ENCODE measurements around the gene CCDC89.

The CCDC89 gene

DNA sequence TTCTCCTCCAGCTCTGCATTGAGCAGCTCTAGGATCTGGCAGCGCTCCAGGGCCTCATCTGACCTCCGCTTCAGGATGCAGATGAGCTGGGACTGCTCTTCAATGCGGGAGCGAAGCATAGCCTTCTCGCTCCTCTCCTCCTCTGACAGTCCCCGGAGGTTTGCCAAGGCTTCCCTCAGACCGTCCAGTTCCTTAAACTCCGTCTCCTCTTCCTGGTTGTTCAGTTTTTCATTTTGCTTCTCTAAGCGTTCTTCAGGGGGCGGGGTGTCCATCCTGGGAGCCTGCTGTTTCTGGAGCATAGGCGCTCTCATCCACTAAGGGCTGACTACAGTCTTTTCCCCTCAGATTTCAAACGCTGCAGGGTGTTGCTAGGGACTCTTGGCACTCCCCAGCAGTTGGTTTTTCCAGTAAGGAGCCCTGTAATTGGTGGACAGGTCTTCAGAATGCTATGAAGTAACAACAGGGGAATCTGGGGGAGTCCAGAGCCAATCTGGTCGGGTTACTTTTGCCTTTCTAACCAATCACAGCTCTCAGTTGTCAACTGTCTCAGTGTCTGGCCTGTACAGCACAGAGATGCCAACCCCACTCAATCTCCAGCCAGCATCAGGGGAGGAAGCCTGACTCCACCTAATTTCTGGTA lies at the start of gene CCDC89:
TSS of gene CCDC89 (minus strand) at position 376 of the 640 bp plus-strand sequence. CDS start at position 311, 65 bp downstream.
- no peak for DNase-seq

DNA sequence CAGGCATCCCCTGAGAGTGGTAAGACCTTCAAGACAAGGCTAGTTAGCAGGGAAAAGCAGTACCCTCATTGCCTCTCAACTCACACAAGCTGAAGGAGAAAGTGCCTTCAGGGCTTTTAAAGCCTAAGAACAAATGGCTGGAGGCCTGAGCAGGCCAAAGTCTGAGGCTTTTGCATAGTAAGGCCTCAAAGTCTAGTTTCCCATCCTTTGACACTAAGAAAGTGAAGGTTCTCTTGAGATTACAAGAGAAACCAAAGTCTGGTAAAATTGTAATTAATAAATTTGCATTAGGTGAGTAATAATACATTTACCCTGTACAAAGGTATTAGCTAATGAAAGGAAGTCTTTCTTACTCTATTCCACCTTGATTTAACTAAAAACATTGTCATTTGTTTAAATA lies 47.0 kb upstream of the CCDC89 start:
- DNase-seq: no peak

DNA sequence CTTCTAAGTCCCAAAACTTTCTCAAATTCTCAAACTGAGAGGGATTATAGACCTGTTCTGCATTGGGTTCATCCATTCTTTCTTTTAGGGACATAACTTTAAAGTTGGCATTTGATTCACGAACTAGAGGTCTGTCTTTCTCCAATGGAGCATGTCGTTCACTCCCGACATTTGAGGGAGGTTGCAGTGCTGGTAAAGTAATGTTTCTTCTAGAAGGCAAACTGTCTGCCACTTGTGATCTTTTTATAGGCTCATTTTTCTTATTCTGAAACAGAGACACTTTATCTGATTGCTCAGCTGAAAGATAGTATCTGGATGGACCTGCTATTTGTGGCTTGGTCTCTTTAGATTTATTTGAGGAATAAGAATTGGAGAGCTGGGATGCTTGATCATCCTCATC lies 40.4 kb upstream of the CCDC89 start:
- no peak for DNase-seq

DNA sequence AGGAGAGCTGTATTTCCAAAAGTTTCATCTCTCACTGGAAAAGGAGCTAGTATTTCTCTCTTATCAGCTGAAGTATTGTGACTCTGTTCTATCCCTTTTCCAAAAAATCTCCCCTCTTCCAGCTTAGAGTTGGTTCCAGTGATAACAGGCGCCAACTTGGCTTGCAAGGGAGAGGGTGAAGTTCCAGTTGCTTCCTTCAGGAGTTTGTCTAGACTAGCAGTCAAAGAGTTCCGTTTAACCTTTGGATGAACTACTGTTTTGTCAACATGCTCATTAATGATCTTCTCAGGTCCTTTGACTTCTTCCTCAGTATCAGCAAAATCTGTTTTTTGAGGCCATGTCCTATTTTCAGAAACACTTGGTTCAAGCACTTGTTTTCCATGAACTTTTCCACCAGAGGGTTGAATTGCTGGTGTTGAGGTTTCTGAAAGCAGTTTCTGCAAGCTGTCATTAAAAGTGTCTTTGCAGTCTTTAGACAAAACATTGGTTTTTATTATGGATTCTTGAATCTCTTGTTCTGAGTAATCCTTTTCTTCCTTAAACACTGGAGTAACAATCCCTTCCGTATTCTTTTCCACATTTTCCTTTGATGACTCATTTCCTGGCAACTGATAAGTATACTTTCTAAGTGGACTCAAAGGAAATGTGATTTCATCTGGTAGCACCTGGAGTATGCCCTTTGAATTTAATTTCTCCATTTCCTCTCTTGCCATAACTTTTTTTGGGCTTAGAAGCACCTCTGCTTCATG lies 39.7 kb upstream of the CCDC89 start:
- DNase-seq: no peak

GRCh38 chr11:85724748-85725465 lies 38.9 kb upstream of the CCDC89 start:
- DNase-seq: peak; percentile 22

GRCh38 chr11:85723088-85723487 lies 37.1 kb upstream of the CCDC89 start:
- no peak for DNase-seq

GRCh38 chr11:85721191-85721590 lies 35.2 kb upstream of the CCDC89 start:
- DNase-seq: no peak

DNA sequence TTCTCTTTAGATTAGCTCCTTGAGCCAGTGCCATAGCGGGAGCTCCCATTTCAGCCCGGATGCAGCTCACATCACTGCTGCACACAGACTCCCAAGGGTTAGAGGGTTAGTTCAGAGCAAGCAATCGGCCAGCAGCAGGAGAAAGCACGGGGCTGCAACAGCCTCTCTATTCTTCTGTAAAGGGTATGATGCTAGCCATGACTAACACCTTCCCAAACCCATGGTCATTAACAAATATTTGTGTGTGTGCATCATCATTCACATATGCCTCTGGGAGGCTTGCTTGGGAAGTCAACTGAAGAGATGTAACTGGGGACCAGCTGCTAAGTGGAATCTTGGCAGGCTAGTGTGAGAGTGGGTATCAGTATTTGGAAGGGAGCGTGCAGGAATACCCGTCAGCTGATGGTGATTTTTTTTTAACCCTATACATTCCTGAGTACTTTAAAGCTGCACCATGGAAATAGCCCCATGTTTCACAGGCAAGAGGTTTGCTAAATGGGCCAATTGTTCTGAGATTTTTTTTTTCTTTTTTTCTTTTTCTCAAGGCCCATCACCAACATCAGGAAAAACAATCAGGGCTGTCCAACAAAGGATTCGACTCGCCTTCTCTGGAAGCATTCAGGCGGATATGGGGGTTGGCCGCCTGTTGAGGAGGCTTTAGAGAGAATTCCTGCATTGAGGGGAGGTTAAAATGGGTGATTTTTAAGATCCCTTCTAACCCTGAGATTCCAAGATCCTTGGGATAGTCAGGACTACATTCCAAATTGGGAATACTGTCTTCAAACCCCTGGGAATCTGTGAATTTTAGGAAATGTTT lies 33.2 kb upstream of the CCDC89 start:
- DNase-seq: no peak

DNA sequence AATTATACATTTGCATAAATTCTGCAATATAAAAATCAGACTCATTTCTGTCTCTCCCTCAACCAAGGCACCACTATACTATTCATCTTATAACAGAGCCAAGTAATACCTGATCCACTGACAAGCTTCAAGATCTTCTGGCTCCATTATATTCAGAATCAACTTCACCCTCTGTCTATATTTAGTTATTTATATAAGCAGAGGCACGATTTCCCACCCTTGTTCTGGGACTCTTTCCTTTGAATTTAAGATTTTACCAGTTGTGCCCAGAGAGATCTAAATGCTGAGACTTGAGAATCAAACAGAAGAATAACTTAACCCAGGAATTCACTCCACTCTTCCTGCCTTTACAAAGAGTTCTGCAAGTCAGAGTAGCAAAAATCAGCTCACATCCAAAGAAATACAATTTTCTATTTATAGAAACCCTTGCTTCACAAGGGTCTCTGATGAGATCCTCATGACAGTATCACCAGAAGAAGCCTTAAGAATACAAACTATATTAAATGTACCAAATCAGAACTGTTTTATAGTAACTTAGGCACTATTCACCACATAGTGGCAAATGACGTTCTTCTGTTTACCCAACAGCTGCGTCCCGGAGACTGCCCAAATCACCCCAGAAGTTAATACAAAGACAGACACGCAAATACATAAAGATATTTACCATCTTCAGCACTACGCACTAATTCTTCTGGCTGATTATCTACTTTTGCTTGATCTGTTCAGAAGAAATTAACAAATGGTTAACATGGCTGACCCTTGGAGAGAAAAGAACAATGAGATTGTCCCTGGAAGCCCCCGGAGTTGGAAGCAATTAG lies 32.3 kb upstream of the CCDC89 start:
- DNase-seq: no peak

DNA sequence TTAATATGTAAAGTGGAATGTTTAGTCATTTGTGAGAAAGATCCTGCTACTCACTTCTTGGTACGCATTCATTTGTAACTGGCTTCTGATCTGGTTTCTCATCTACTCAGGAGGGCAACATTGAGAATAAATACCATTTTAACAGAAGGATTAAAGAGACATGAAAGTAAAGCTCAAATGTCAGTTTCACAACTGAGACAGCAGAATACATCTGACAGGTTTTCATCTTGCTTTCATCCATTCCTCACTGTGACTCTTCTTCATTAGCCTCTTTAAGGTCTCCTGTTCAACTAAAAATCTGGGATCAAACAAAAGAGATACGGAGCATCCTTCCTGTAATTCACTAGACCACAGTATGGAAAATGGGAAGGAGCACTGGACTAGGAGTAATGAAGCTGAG lies 31.4 kb upstream of the CCDC89 start:
- DNase-seq: no peak

- DNase-seq: no peak
These were observed 27.0 kb upstream of the CCDC89 start for GRCh38 chr11:85712953-85713352.

DNA sequence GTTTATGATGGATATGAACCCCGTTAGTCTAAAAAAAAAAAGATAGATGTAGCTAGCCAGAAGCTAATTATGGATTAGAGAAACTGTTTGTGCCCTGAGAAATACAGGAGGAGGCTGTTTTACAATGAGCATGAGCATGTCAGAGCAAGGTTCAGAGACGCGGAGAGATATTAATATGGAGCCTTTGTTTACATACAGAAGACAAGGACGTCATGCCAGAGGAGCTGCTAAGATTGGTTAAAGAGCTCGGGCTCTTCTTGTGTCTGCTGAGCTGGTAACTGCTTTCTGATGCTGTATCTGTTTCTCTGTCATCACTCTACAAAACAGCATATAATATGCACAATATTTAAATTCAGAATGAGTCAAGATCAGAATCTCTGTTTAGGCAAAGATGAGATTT lies 24.9 kb upstream of the CCDC89 start:
- no peak for DNase-seq

DNA sequence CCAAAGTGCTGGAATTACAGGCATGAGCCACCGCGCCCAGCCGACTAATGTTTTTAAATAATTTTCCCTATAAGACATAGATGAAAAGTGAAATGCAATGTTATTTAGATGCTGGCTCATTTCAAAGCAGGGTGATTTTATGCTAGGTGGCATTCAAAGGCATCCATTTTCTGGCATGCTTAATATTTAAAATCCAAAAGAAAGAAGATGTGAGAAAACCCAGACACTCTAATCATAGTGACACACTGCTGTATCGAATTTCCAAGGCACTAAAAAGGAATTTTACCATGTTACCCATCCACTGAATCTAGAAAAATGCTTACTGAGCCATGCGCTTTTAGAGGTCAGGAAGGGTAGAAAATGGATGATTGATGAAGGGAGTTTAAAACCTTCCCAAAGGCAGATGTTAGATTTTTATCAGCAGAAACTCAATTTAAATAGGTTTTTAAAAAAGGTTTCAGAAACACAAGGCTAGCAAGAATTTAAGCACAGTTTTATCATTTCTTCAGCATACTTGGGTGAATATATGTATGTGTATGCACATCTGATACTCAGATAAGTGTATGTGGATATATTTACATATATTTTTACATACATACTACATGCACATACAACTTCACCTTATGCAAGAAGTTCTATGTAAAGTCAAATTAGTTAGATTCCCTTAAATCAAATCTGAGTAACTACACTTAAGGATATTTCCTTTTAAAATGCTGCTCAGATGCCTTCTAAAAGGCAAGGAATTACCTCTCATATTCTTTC lies 24.1 kb upstream of the CCDC89 start:
- no peak for DNase-seq

GRCh38 chr11:85705800-85706199 lies 19.8 kb upstream of the CCDC89 start:
- DNase-seq: no peak

GRCh38 chr11:85704967-85705366 lies 19.0 kb upstream of the CCDC89 start:
- DNase-seq: no peak

- no peak for DNase-seq
These were observed 14.2 kb upstream of the CCDC89 start for GRCh38 chr11:85699957-85700741.

DNA sequence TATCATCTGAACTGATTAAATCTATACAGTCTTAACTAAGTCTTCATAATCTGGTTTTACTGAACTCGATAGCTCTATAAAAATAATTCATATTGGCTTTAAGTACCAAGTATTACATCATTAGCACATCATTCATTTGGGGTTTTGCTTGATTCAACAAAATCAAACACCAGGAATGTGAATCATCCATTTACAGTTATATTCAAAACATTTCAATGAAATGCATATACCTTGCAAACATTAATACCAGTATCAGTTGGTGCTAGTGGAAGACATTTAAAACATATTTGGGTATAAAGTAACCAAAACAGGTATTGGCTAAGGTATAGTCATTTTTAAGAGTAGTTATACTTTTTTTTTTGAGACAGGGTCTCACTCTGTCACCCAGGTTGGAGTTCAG lies 12.2 kb upstream of the CCDC89 start:
- DNase-seq: no peak

DNA sequence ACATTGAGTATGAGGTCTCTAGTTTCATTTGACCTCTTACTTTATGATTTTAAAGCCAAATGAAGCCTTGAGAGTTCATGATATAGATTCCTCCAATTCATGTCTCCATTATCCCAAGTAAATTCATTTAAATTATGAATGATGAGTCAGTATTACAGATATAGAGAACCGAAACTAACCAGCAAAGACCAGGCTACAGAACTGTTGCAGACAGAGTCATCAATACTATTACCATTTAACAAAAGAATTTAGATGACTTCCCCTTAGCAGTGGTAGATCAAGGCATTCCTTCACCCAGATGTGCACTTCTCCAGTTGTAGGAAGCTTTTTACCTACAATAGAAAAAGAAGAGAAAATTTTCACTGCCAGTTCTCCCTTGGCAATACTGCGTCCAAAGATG lies 11.8 kb upstream of the CCDC89 start:
- DNase-seq: peak; percentile 21

- no peak for DNase-seq
These were observed 9.6 kb upstream of the CCDC89 start for GRCh38 chr11:85695546-85695945.

DNA sequence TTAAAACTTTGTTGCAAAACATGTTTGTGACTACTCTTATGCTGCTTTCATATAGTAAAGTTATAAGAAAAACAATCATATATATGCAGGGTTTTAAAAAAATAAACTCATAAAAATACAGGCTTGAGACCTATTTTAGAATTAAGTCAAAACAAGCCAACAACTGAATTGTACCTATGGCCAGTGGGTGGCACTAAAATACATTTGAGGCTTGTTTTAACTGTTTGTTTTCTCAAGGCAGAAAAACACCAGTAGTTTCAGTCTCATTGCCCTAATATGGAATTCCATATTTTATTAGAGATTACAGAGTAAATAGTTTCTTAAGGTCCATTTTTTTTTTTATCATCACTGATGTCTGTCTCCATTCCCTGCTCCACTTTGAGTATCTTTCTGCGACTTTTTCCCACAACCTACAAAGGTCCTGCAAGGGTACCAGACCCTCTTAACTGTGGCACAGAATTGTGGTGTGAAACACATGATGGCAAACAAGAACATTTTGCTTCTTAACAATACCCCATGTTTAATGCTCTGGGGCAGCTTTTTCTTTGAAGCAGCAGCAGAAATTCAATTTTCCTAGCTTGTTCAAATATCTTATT lies 8.5 kb upstream of the CCDC89 start:
- peak; percentile 28 for DNase-seq
